HG03558 (cell line): ENCODE data around the gene LRRC4C.

Source experiments
- ATAC-seq: cut with Tn5 transposase; IDR thresholded peaks from one replicate; pipeline ENCODE4 v1.9.1; 2021; ENCODE audit warnings: moderate number of reproducible peaks; ENCODE audit not compliant: unreplicated experiment; ENCODE audit errors: extremely low read depth

The LRRC4C gene

DNA sequence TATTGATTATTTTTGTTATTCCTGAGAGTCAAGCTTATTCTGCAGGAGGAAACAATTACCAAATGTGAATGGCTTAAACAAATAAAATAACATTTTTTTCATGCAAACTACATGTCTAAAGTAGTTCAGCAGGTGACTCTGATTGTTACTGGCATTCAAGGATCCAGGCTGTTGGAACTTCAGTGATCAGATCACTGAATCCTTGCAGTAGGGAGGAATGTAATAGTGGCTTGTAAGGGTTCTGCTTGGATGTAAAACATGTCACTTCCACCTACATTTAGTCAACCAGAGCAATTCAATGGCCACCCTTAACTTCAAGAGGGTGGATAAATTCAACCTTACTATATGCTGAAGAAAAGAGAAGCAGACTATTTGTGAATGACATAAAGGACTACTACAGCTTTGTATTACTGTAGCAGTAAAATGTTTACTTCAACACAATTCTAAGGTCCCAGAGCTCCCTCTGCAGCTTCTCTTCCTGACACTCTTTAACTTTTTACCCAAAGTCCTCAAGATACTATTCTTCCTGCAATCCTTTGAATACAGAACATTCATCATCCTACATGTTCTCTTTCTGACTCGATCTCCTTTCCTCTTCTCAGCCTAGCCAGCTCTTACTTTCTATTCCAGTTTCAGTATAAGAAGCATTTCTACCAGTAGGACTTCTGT is 284.0 kb downstream of the LRRC4C start:
- no peak for ATAC-seq

DNA sequence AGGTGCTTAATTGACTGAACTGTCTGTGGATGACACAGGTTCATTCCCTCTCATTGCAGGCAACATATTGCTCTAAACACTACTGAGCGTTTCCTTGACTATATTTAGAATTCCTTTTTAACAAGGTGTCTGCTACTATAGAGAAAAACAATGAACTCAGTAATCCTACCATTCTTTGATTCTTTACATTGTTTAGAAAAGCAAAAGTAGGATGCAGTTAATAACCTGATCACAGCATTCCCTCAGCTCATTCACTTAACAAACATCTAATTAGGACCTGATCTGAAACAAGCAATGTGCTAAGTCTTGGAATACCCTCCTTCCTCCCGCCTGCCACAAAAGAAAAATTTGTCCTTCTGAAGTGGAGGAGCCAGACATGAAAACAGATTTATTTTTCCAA is 313.1 kb downstream of the LRRC4C start:
- no peak for ATAC-seq

DNA sequence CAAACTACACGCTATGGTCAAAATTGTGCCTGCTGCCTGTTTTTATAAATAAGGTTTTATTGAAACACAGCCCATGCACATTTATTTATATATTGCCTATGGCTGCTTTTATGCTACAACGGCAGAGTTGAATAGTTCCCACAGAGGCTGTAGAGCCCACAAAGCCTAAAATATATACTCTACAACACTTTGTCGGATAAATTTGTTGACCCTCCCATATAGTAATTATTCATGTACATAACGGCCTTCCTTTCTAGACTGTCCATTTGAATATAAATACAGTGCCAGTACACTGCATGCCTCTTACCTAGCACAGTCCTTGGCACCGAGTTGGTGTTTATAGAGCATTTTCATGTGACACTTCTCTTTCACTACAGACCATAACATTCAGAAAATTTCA is 314.0 kb downstream of the LRRC4C start:
- no peak for ATAC-seq

DNA sequence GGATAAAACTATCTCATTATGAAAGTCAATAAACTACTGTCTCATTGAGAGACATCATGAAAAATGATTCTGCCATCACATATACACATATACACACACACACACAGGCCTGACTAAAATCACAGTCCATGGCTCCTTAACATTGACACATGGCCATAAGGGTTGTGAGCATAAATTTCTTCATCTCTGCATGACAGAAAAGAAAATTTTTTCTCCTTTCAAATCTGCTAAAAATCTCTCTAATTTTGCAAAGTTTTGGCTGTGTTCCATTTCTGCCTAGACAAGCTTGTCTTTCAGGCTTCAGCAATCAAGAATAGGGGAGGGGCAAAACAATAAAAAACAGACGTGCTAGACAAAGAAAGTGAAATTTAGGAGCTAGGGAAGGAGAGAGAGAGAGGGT is 324.5 kb downstream of the LRRC4C start:
- no peak for ATAC-seq

DNA sequence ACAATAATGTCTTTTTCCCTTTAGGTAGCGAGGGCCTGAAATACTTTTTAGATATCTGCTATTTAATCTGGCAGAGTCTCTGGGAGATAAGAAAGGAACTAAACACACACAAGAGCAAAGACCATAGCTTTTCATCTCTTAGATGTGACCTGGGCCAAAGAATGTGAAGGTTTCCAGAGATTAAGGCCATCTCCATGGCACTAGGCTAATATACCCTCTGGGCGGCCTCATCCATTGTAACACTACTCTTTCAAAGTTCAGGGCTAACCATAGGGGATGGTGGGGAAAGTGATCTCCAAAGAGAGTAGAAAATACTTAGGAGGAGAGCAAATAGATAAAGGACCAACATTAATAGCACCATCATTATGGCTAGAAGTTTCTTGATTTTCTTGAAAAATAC is 326.4 kb downstream of the LRRC4C start:
- no peak for ATAC-seq

DNA sequence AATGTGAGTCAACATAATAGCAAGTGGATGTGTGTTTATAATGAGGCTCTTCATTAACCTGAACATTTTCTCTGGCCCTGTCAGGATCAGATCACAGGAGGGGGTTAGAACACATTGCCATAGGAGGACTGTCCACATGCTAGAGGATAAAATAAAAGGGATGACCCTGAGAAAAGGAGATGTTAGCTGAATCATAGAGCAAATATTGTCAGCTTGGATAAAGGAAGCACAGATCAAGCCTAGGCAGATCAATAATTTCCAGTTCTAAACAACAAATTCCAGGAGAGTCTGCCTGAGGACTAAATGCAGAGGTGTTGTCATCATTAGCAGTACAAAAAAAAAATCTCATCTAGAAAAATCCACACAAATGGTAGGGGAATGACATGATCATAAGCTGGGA is 337.9 kb downstream of the LRRC4C start:
- ATAC-seq, result no peak

DNA sequence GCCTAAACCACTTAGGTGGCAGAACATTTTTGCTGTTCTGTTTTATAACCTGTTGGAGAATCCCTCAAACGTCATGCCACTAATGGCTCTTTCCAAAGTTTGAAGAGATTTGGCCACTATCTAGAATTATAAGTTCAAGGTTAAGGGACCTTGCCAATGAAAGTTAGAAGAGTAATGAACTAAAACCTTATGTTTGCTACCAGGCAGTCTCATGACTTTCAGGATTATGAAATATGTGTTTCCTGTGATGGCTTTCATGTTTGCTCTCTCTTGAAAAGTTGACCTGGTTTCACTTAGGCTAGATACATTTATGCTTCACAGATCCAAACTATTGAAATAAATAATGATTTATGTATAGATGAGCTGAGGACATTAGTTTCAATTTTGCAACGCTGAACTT is 340.0 kb downstream of the LRRC4C start:
- no peak for ATAC-seq

DNA sequence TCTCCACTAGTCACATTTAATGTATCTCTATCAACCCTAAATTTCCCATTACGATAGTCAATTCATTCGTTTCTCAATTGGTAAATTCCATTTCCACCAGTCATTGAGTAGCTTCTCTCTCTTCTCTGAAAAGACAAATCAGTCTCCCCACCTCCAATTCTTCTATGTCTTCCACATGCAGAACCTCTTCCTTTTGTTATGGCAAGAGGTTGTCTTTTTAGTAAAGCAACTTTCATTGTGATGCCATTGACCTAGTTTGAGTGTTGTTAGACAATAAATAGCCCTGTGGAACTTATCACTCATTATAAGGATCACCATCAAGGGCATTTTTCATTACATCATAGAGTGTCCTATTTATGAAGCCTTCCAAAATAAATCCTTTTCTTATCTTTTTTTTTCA is 340.9 kb downstream of the LRRC4C start:
- no peak for ATAC-seq

DNA sequence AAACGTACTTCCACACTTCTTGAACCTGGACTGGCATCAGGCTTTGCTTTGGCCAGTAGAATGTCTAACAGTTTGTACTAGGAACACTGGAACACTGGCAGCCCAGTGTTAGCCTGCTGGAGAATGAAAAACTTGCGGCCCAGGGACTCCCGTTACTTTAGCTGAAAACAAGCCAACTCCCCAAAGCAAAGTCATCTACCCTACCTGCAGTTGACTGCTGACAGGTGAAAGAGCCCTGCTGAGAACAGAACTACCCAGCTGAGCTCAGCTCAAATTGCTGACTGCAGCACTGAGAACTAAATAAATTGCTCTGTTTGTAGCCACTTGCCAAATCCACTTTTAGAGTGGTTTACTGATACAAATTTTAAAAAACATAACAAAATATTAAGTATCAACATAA is 342.5 kb downstream of the LRRC4C start:
- ATAC-seq, result no peak

DNA sequence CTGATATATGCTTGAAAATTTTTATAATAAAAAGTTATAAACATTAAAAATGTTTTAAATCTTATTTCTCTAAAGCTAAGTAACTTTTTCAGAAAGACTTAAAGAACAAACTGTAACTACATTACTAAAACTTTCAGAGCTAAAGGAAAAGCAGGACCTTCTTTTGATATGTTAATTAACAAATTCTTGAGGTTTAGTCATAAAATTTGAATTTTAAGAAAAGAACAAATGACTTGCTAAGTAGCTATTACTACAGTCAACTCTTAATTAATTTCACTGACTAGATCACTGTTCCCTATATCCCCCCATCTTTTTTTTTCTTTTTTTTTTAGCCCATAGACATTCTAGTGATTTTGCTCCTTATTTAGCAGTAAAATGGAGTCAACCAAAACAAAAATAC is 344.4 kb downstream of the LRRC4C start:
- ATAC-seq, result no peak

DNA sequence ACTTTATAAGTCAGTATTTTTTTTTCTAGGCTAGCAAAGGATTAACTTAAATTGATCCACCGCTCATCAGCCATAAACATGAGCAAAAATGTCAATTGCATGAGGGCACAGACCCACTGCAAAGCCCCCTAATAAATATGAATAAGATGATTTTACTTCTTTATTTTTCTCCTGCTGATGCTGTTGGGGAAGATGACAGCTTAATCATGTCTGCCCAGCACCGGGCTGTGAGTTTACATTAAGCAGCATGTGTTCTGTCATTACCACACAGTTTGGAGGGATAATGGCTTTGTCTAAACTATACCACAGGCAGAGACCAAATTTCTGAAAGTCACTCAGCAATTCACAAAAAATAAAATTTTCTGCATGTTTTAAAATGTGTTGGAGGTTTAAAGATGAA is 346.3 kb downstream of the LRRC4C start:
- ATAC-seq, result no peak

DNA sequence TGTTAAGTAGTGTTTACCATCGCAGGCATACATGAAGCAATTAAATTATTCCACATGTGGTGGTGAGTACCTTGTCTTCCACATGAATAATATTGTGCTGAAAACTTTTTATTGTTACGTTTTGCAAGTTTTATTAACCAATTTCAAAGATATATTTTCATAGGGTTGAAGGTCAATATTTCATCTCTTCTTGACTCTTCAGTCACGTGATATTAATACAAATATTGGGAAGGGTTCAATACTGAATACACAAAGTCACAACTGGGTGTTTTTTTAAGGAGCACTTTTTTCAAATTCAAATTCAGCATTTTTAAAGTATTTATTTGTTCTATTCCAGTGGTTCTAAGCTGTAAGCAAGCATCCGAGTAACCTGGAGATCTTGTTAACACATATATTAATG is 348.9 kb downstream of the LRRC4C start:
- ATAC-seq, result no peak

DNA sequence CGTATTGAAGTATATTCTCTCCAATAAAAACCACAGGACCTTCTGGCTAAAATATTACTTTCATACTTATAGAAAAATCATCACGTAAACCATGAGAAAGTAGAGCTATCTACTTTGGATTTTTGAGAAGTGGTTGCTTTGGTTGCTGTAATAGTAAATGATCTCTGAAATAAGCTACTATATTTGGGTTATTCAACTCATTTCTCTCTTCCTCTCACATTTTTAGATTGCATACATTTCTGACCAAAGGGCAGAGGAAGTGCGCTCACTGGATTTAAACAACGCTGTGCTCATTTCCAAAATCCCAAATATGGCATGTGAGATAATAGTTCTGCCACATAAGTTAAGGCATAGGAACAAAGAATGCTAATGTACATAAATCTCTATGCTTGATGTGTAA is 357.0 kb downstream of the LRRC4C start:
- no peak for ATAC-seq

DNA sequence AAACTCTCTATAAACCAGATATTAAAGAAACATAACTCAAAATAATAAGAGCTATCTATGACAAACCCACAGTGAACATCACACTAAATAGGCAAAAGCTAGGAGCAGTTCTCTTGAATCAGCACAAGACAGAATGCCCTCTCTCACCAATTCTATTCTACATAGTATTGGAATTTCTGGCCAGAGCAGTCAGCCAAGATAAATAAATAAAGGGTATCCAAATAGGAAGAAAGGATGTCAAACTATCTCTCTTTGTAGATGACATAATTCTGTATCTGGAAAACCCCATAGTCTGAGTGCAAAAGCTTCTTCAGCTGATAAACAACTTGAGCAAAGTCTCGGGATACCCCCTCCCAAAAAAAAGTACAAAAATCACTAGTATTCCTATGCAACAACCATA is 359.8 kb downstream of the LRRC4C start:
- ATAC-seq, result no peak

DNA sequence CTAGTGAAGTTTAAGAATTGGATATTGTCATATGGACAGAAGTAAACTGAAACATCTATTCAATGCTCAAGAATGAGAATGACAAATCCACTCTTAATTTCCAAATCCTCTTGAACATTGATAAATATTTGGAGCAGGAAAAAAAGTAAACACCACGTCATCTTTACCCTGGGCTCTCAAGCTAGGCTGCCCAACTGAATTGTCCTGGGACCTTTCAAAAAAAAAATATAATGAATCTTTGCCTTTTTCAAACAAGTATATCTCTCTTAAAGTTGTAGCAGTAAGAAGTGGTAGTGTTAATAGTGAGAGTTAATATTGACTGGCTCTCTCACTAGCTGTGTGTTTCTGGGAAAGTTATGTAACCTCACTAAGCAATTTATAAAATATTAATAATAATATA is 374.3 kb downstream of the LRRC4C start:
- no peak for ATAC-seq

DNA sequence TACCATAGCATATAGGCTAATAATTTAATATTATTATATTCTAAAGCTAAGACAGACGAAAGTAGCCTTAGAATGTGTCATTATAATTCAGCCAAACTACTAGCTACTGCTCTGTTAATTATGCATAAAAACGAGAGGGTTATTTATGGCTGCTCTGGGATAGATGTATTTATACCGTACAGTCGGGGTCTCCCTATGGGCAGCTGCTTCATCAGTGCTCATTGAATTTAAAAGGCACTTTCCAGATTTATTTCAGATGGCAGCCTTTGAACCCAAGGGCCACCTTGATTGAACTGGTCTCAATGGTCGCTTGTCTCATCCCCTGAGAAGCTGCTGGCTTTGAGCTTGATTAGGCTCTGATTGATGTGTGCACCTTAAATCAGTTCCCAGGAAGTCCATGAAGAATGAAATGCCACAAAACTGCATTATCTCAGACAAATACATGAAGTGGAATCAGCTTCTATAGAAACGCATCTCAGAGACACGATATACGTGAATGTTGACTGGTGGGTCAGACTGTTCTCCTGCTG is 377.6 kb downstream of the LRRC4C start:
- ATAC-seq, result no peak

DNA sequence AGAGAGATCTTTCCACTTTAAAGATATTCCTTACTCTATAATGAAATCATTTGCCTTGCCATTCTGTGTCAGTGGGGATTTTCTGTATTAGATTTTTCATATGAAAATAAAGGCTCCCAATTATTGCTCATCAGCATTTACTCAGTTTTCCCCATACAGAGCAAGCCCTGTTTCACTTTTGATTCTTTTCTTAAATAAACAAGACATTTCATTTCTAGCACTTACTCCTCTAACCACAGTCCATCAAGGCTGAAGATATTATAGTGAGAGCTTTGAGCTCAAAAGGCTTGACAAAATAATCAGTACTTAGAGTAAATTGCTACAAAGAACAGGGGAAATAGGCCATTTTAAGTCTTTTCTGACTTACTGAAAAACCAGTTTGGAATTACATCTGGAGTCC is 385.1 kb downstream of the LRRC4C start:
- ATAC-seq, result no peak

DNA sequence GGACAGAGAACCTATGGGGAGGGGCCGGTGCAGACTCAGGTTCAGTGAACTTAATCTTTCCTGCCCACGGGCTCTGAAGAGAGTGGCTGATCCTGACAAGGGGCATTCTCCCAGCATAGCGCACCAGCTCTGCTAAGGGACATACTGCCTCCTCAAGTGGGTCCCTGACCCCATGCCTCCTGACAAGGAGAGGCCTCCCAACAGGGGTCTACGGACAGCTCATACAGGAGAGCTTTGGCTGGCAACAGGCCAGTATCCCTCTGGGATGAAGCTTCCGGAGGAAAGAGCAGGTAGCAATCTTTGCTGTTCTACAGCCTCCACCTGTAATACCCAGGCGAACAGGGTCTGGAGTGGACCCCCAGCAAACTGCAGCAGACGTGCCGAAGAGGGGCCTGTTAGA is 394.0 kb downstream of the LRRC4C start:
- no peak for ATAC-seq

DNA sequence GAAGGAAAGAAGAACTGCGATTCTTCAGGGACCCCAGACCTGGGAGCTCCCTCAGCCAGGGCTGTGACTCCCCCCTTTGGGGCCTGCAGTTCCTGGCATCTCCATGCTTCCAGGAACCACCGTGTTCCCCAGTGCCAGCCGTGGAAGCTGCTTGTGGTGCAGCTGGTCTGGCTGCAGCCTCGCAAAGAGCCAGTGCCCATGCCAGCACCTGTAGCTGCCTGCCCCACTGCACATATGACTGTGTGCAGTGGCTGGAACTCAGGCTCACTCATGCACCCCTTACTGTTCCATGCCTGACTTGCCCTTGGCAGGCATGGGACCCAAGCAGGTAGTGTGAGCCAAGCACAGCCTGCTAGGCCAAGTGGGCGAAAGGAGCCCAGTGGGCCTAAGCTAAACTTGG is 401.3 kb downstream of the LRRC4C start:
- ATAC-seq, result no peak

DNA sequence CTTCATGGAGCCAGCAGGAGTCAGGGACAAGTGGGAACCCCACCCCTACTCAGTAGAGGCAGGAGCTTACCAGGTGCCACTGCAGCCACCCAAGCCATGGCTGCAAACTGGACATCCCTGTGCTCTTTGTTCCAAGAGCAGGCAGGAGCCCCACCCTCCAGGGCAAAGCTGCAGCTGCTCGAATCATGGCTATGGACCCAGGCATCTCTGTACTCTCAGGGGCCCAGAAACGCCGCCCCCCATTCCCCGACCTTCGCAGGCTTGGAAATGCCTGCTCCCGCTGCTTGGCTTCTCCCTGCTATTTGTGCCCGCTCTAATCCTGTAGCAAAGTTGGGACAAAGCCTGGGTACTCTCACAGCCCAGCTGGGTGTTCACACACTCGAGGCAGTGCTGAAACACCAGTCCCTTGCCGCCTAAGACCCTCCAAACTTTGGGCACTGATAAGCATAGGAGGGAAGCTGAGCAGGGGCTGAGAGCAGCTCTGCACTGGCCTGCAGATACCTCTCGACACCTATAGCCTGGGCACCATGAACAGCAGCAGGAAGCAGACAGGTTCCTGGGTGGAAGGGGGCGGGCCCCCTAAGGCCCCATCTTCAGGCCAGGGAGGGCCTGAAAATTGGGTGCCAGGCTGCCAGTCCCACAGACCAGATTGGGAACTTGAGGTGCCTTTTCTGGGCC is 402.4 kb downstream of the LRRC4C start:
- no peak for ATAC-seq

DNA sequence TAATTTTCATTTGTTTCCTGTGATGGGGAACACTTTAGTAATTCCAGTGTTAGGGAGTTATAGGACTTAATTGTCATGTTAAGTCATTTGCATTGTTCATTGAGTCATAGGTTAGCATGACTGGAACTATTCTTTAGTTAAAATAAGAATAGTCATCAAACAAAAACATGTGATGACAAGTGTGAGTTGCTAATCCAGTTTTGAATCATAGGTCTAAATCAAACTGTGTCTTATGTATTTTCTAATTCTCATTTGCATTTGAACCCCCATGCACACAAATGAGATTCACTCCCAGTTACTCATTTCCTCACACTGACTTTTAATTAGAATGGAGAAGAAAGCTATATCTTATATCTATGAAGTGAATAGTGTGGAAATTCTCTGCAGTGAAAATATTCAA is 405.6 kb downstream of the LRRC4C start:
- no peak for ATAC-seq
